ENCODE data around the gene HOXB6.

Gene HOXB6

GRCh38 chr17:48578616-48579470 lies 25.9 kb downstream of the HOXB6 start:
- no peak for DNase-seq (ENCODE audit: low read depth)

- peak; percentile 29 for DNase-seq (ENCODE audit: low read depth)
Observed at GRCh38 chr17:48577946-48578615, 26.7 kb downstream of the HOXB6 start, which contains the start of gene HOXB4. Gene HOXB4 (minus strand): TSS chr17:48578350. CDS start chr17:48578319, 31 bp downstream.

- no peak for DNase-seq (ENCODE audit: low read depth)
Observed at GRCh38 chr17:48577330-48577945, 27.3 kb downstream of the HOXB6 start.

GRCh38 chr17:48576479-48577309 lies 28.1 kb downstream of the HOXB6 start:
- no peak for DNase-seq (ENCODE audit: low read depth)

- DNase-seq (ENCODE audit: low read depth), result no peak
Observed at GRCh38 chr17:48575673-48576478, 28.9 kb downstream of the HOXB6 start.

GRCh38 chr17:48575066-48575582 lies 29.7 kb downstream of the HOXB6 start:
- no peak for DNase-seq (ENCODE audit: low read depth)

GRCh38 chr17:48574505-48575065 lies 30.2 kb downstream of the HOXB6 start:
- DNase-seq (ENCODE audit: low read depth), result no peak

GRCh38 chr17:48571826-48572417 lies 32.9 kb downstream of the HOXB6 start:
- no peak for DNase-seq (ENCODE audit: low read depth)

- DNase-seq (ENCODE audit: low read depth), result no peak
Observed at GRCh38 chr17:48571024-48571818, 33.6 kb downstream of the HOXB6 start.

- no peak for DNase-seq (ENCODE audit: low read depth)
Observed at GRCh38 chr17:48570325-48571023, 34.3 kb downstream of the HOXB6 start.

- no peak for DNase-seq (ENCODE audit: low read depth)
Observed at GRCh38 chr17:48569674-48570324, 35.0 kb downstream of the HOXB6 start.

GRCh38 chr17:48569240-48569582 lies 35.6 kb downstream of the HOXB6 start:
- no peak for DNase-seq (ENCODE audit: low read depth)

GRCh38 chr17:48568499-48569239 lies 36.1 kb downstream of the HOXB6 start:
- no peak for DNase-seq (ENCODE audit: low read depth)

GRCh38 chr17:48567646-48568354 lies 37.0 kb downstream of the HOXB6 start:
- no peak for DNase-seq (ENCODE audit: low read depth)

- DNase-seq (ENCODE audit: low read depth), result no peak
Observed at GRCh38 chr17:48567209-48567608, 37.6 kb downstream of the HOXB6 start.

GRCh38 chr17:48566717-48567116 lies 38.1 kb downstream of the HOXB6 start:
- no peak for DNase-seq (ENCODE audit: low read depth)

Measured in activated gamma-delta T cell treated with anti-CD3 and anti-CD28 coated beads, Interleukin-2, amount 50 U/mL, for 16 hours (primary cell).